ENCODE measurements around the gene DEFB132. TPM values are rescaled to one million over a fixed set of nuclear protein-coding genes. Genes with fewer than 3 reads are reported as not detected.

DEFB132 gene
- total and polyA plus RNA-seq, 2 of the 13 experiments (the other 11 are each of a cell fraction or from before 2014, with no cell fraction given) = not detected

DNA sequence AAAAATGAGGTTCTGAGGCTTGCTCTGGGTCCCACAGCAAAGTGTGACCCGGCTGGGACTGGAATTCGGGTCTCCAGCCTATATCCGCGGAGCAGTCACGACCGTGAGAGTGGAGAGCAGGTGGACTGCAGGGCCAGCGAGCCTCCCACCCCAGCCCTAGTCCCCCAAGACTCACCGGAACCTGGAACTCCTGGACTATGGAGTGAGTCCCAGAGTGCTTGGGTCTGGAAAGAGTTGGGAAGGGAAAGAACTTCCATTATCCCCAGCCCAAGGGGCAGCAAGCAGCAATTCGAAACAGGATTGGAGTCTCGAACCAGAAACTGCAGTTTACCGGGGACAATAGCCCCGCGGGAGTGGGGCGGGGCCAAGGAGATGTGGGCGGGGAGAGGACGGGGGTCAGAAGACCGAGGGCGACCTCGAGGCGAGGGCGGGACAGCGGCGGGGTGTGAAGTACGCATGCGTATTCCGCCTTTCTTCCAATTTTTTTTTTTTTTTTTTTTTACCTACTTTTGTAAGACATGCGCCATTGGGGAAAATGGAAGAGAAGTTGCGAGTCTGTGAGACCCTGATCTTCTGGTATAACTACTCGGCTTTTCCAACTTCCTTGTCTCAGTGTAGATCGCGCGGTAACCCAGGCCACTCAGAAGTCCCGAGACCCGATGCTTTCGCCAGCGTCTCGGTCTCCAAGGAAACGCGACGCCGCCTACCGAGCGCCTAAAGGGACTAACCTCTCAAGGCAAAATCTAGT, 32.7 kb downstream of the DEFB132 start, which contains the start of gene C20orf96 (continued):
- TF ChIP-seq JUND (CRISPR knock-in tag; IDR thresholded peaks at IDR 0.05) = no peak
- no peak for TF ChIP-seq PAX8 (CRISPR knock-in tag; IDR thresholded peaks at IDR 0.05; ENCODE audit: borderline replicate concordance)
- TF ChIP-seq ZNF672 (CRISPR knock-in tag; IDR thresholded peaks at IDR 0.05) = no peak
- TF ChIP-seq CEBPG (CRISPR knock-in tag; IDR thresholded peaks at IDR 0.05) = no peak
- no peak for TF ChIP-seq ZNF776 (CRISPR knock-in tag; IDR thresholded peaks at IDR 0.05)
- no peak for TF ChIP-seq ZMYM4 (CRISPR knock-in tag; IDR thresholded peaks at IDR 0.05)
- 0 out of 2 replicates have a peak, but pooled peaks have one; percentile 31 for TF ChIP-seq KAT7 (CRISPR knock-in tag; IDR thresholded peaks at IDR 0.05; ENCODE audit: borderline replicate concordance)
- TF ChIP-seq, protein P1, sequence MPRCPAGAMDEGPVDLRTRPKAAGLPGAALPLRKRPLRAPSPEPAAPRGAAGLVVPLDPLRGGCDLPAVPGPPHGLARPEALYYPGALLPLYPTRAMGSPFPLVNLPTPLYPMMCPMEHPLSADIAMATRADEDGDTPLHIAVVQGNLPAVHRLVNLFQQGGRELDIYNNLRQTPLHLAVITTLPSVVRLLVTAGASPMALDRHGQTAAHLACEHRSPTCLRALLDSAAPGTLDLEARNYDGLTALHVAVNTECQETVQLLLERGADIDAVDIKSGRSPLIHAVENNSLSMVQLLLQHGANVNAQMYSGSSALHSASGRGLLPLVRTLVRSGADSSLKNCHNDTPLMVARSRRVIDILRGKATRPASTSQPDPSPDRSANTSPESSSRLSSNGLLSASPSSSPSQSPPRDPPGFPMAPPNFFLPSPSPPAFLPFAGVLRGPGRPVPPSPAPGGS (CRISPR knock-in tag; IDR thresholded peaks at IDR 0.05) = peak; percentile 50; the same call in 1 of the 2 replicates
- peak; percentile 59; the same call in 1 of the 2 replicates for TF ChIP-seq ZNF788 (CRISPR knock-in tag; IDR thresholded peaks at IDR 0.05; ENCODE audit: borderline replicate concordance)
- no peak for TF ChIP-seq NONO (IDR thresholded peaks at IDR 0.05)
- 0 out of 2 replicates have a peak, but pooled peaks have one; percentile 36 for TF ChIP-seq NONO (CRISPR knock-in tag; conservative IDR thresholded peaks at IDR 0.05)
- TF ChIP-seq, protein P2, sequence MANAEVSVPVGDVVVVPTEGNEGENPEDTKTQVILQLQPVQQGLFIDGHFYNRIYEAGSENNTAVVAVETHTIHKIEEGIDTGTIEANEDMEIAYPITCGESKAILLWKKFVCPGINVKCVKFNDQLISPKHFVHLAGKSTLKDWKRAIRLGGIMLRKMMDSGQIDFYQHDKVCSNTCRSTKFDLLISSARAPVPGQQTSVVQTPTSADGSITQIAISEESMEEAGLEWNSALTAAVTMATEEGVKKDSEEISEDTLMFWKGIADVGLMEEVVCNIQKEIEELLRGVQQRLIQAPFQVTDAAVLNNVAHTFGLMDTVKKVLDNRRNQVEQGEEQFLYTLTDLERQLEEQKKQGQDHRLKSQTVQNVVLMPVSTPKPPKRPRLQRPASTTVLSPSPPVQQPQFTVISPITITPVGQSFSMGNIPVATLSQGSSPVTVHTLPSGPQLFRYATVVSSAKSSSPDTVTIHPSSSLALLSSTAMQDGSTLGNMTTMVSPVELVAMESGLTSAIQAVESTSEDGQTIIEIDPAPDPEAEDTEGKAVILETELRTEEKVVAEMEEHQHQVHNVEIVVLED (CRISPR knock-in tag; IDR thresholded peaks at IDR 0.05; ENCODE audit: borderline replicate concordance) = peak; percentile 42; the same call in 1 of the 2 replicates
- TF ChIP-seq, protein P3, sequence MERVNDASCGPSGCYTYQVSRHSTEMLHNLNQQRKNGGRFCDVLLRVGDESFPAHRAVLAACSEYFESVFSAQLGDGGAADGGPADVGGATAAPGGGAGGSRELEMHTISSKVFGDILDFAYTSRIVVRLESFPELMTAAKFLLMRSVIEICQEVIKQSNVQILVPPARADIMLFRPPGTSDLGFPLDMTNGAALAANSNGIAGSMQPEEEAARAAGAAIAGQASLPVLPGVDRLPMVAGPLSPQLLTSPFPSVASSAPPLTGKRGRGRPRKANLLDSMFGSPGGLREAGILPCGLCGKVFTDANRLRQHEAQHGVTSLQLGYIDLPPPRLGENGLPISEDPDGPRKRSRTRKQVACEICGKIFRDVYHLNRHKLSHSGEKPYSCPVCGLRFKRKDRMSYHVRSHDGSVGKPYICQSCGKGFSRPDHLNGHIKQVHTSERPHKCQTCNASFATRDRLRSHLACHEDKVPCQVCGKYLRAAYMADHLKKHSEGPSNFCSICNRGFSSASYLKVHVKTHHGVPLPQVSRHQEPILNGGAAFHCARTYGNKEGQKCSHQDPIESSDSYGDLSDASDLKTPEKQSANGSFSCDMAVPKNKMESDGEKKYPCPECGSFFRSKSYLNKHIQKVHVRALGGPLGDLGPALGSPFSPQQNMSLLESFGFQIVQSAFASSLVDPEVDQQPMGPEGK (CRISPR knock-in tag; IDR thresholded peaks at IDR 0.05) = no peak
- TF ChIP-seq, protein P4, sequence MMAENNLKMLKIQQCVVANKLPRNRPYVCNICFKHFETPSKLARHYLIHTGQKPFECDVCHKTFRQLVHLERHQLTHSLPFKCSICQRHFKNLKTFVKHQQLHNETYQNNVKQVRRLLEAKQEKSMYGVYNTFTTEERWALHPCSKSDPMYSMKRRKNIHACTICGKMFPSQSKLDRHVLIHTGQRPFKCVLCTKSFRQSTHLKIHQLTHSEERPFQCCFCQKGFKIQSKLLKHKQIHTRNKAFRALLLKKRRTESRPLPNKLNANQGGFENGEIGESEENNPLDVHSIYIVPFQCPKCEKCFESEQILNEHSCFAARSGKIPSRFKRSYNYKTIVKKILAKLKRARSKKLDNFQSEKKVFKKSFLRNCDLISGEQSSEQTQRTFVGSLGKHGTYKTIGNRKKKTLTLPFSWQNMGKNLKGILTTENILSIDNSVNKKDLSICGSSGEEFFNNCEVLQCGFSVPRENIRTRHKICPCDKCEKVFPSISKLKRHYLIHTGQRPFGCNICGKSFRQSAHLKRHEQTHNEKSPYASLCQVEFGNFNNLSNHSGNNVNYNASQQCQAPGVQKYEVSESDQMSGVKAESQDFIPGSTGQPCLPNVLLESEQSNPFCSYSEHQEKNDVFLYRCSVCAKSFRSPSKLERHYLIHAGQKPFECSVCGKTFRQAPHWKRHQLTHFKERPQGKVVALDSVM (CRISPR knock-in tag; IDR thresholded peaks at IDR 0.05) = peak; percentile 8; the same call in 1 of the 2 replicates
- no peak for TF ChIP-seq NRL (CRISPR knock-in tag; IDR thresholded peaks at IDR 0.05; ENCODE audit: borderline replicate concordance)
- TF ChIP-seq, protein P5, sequence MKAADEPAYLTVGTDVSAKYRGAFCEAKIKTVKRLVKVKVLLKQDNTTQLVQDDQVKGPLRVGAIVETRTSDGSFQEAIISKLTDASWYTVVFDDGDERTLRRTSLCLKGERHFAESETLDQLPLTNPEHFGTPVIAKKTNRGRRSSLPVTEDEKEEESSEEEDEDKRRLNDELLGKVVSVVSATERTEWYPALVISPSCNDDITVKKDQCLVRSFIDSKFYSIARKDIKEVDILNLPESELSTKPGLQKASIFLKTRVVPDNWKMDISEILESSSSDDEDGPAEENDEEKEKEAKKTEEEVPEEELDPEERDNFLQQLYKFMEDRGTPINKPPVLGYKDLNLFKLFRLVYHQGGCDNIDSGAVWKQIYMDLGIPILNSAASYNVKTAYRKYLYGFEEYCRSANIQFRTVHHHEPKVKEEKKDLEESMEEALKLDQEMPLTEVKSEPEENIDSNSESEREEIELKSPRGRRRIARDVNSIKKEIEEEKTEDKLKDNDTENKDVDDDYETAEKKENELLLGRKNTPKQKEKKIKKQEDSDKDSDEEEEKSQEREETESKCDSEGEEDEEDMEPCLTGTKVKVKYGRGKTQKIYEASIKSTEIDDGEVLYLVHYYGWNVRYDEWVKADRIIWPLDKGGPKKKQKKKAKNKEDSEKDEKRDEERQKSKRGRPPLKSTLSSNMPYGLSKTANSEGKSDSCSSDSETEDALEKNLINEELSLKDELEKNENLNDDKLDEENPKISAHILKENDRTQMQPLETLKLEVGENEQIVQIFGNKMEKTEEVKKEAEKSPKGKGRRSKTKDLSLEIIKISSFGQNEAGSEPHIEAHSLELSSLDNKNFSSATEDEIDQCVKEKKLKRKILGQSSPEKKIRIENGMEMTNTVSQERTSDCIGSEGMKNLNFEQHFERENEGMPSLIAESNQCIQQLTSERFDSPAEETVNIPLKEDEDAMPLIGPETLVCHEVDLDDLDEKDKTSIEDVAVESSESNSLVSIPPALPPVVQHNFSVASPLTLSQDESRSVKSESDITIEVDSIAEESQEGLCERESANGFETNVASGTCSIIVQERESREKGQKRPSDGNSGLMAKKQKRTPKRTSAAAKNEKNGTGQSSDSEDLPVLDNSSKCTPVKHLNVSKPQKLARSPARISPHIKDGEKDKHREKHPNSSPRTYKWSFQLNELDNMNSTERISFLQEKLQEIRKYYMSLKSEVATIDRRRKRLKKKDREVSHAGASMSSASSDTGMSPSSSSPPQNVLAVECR (CRISPR knock-in tag; IDR thresholded peaks at IDR 0.05; ENCODE audit: borderline replicate concordance) = peak; percentile 95
- TF ChIP-seq GABPA (IDR thresholded peaks at IDR 0.05; ENCODE audit: low read depth, low read length) = no peak
- no peak; the same call in 1 of the 2 replicates for TF ChIP-seq GABPA (CRISPR knock-in tag; IDR thresholded peaks at IDR 0.05; ENCODE audit: low read depth)

Data from HepG2 (cell line).